GM12891 (cell line): ENCODE data around the gene RASGRF1.

Experiments
- PAX5 ChIP-seq: IDR thresholded peaks from 2 replicates; pipeline ENCODE4 v1.6.1; 2011; ENCODE audit warnings: low read length, moderate library complexity, mild to moderate bottlenecking; ENCODE audit not compliant: insufficient read depth, severe bottlenecking
- POLR2A ChIP-seq: IDR thresholded peaks from 2 replicates; pipeline ENCODE4 v1.6.1; 2011; ENCODE audit warnings: low read depth, low read length, control low read depth
- POLR2AphosphoS5 ChIP-seq: IDR thresholded peaks from 2 replicates; pipeline ENCODE4 v1.6.1; 2011; ENCODE audit warnings: low read depth, low read length, control low read depth
- SPI1 ChIP-seq: IDR thresholded peaks from 2 replicates; pipeline ENCODE4 v1.6.1; 2011; ENCODE audit warnings: low read depth, low read length, control low read depth
- TAF1 ChIP-seq: IDR thresholded peaks from 2 replicates; pipeline ENCODE4 v1.6.1; 2011; ENCODE audit warnings: low read depth, low read length, control low read depth

DNA sequence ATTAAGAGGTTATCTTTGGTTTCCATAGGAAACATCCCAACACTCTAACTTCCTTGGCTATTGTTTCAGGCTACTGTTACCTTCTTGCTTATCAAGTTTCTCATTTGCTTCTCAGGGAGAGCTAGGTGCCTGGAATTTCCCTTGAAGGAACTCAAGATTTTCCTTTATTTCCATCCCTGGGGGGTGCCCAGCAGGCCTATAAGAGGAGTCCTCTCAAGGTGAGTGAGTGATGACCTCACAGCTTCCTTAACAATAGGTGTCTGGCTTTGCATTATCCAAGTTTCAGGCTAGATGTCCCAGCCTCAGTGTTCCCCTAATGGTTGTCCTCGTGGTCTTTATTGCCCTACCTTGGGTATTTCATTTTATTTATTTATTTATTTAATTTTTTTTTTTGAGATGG, 133.6 kb downstream of the RASGRF1 start:
- TF ChIP-seq POLR2A (no peak), TAF1 (no peak), SPI1 (no peak), POLR2AphosphoS5 (no peak), PAX5 (no peak)
